A673 (cell line): ENCODE results near the gene ALOX15B. TPM values are rescaled to one million over a fixed set of nuclear protein-coding genes. Genes with fewer than 3 reads are reported as not detected.

ENCODE experiments used
- BruUV-seq: library from RNA; stranded (reverse); fragments of 400-500 nt; replicated peaks from 2 replicates; lab custom pipeline; 2021; lab: Mats Ljungman, UMichigan
- CTCF ChIA-PET: fragments of 300-600 bp; sonication (Branson Sonifier 250); formaldehyde crosslinking; loops from one replicate; lab custom pipeline; 2022; ENCODE audit warnings: antibody characterized with exemption; lab: Charles Lee
- POLR2A ChIA-PET: fragments of 300-600 bp; sonication (Branson Sonifier 250); formaldehyde crosslinking; loops from one replicate; lab custom pipeline; 2022; ENCODE audit warnings: antibody characterized with exemption; ENCODE audit not compliant: low non-redundant PET; lab: Charles Lee
- DNase-seq: peaks from one replicate; pipeline ENCODE4 v3.0.0-alpha.2; 2015; ENCODE audit warnings: low spot score
- H3K27ac ChIP-seq: fragments of 200-600 bp; sonication (generic); 2 replicates; pipeline ENCODE4 v1.5.1; 2016; ENCODE audit warnings: mixed run types, low read depth, mild to moderate bottlenecking, mixed read lengths, antibody characterized with exemption, low read length; ENCODE audit not compliant: poor library complexity, severe bottlenecking
- H3K27me3 ChIP-seq: fragments of 200-600 bp; sonication (generic); replicated peaks from 2 replicates; pipeline ENCODE4 v1.6.1; 2017; ENCODE audit warnings: mixed run types, low read depth, mild to moderate bottlenecking, mixed read lengths, antibody characterized with exemption, low read length; ENCODE audit not compliant: insufficient read depth, poor library complexity
- H3K36me3 ChIP-seq: fragments of 200-600 bp; sonication (generic); 2 replicates; pipeline ENCODE4 v1.6.1; 2016; ENCODE audit warnings: mixed run types, mild to moderate bottlenecking, mixed read lengths, antibody characterized with exemption, low read length; ENCODE audit not compliant: insufficient read depth, poor library complexity, severe bottlenecking
- H3K4me1 ChIP-seq: fragments of 200-600 bp; sonication (generic); 2 replicates; pipeline ENCODE4 v1.6.1; 2017; ENCODE audit warnings: mixed run types, mild to moderate bottlenecking, mixed read lengths, antibody characterized with exemption, low read length; ENCODE audit not compliant: insufficient read depth, poor library complexity, severe bottlenecking
- H3K4me3 ChIP-seq: fragments of 200-600 bp; sonication (generic); 2 replicates; pipeline ENCODE4 v1.5.1; 2016; ENCODE audit warnings: low read depth, mixed run types, mild to moderate bottlenecking, mixed read lengths, low read length; ENCODE audit not compliant: poor library complexity, severe bottlenecking
- H3K9me3 ChIP-seq: fragments of 200-600 bp; sonication (generic); 2 replicates; pipeline ENCODE4 v1.6.1; 2016; ENCODE audit warnings: mixed run types, low read depth, mild to moderate bottlenecking, mixed read lengths, antibody characterized with exemption, low read length; ENCODE audit not compliant: poor library complexity, severe bottlenecking
- CTCF ChIP-seq: fragments of 300-800, 200-600 bp; sonication (generic); conservative IDR thresholded peaks from 2 replicates; pipeline ENCODE4 v1.5.1; 2017; ENCODE audit warnings: low read depth, mild to moderate bottlenecking, antibody characterized with exemption, low read length, moderate library complexity, mixed read lengths
- EZH2 ChIP-seq: fragments of 200-600 bp; sonication (generic); IDR thresholded peaks from 2 replicates; pipeline ENCODE4 v1.6.1; 2017; ENCODE audit warnings: borderline replicate concordance, low read depth, mild to moderate bottlenecking, mixed read lengths, antibody characterized with exemption, low read length; ENCODE audit not compliant: poor library complexity, severe bottlenecking
- intact Hi-C: fragments of 100-400 bp; cut with micrococcal nuclease; formaldehyde crosslinking; loops from one replicate; pipeline ENCODE4 v1.10.0; 2022; ENCODE audit not compliant: unreplicated experiment
- total RNA-seq: library from RNA; stranded (reverse); gene quantifications from 2 replicates; pipeline ENCODE4 v1.2.3, GENCODE V29; 2021

Gene ALOX15B
- total RNA-seq, 1 experiment from 2014 or later = 0.30 TPM

GRCh38 chr17:8005357-8005756 is 33.5 kb upstream of the ALOX15B start:
- intact Hi-C loops = no loop called here
- peaks cover 48% of the 10 kb centered on the region for H3K27me3 ChIP-seq

GRCh38 chr17:8005967-8006730 is 32.7 kb upstream of the ALOX15B start:
- peaks cover 40% of the 10 kb centered on the region for H3K27me3 ChIP-seq
- CTCF ChIA-PET = no interaction called here
- BruUV-seq = no TSS peak

More at GRCh38 chr17:8005357-8005756, 33.5 kb upstream of the ALOX15B start:
- ChIA-PET POLR2A (no interaction called here), CTCF (interaction anchor here (0.9 kb wide), 1 partner anchor 52 kb away, joined by 3 read pairs; no protein-coding TSS in a partner anchor)
- Histone ChIP-seq H3K36me3 (no peaks in the 10 kb centered on the region), H3K9me3 (no peaks in the 10 kb centered on the region), H3K27ac (no peak overlapping the region), H3K4me3 (no peak overlapping the region), H3K4me1 (no peaks in the 10 kb centered on the region)
- no peak for DNase-seq
- no TSS peak for BruUV-seq
- TF ChIP-seq EZH2 (no peak), CTCF (no peak)

More at GRCh38 chr17:8005967-8006730, 32.7 kb upstream of the ALOX15B start:
- Histone ChIP-seq H3K27ac (no peak overlapping the region), H3K36me3 (no peaks in the 10 kb centered on the region), H3K4me1 (no peaks in the 10 kb centered on the region), H3K4me3 (no peak overlapping the region), H3K9me3 (no peaks in the 10 kb centered on the region)
- DNase-seq = peak; percentile 37
- TF ChIP-seq CTCF = no peak
- TF ChIP-seq EZH2 = no peak
- POLR2A ChIA-PET = no interaction called here
- intact Hi-C loops = no loop called here
